Ishikawa (cell line): ENCODE measurements around the gene BBS10.

ENCODE experiments used
- CEBPB ChIP-seq: IDR thresholded peaks from 2 replicates; pipeline ENCODE4 v1.6.1; 2012
- CREB1 ChIP-seq: IDR thresholded peaks from 2 replicates; pipeline ENCODE4 v1.6.1; 2012; ENCODE audit warnings: low read depth
- EGR1 ChIP-seq: IDR thresholded peaks from 2 replicates; pipeline ENCODE4 v1.6.1; 2012
- EP300 ChIP-seq: IDR thresholded peaks from 2 replicates; pipeline ENCODE4 v1.6.1; 2012; ENCODE audit warnings: borderline replicate concordance
- FOXM1 ChIP-seq: IDR thresholded peaks from 2 replicates; pipeline ENCODE4 v1.6.1; 2012; ENCODE audit warnings: low read depth, borderline replicate concordance
- NFIC ChIP-seq: IDR thresholded peaks from 2 replicates; pipeline ENCODE4 v1.6.1; 2012
- RAD21 ChIP-seq: IDR thresholded peaks from 2 replicates; pipeline ENCODE4 v1.6.1; 2012; ENCODE audit warnings: low read depth
- TAF1 ChIP-seq: IDR thresholded peaks from 2 replicates; pipeline ENCODE4 v1.6.1; 2012; ENCODE audit warnings: low read depth, mild to moderate bottlenecking
- TCF12 ChIP-seq: IDR thresholded peaks from 2 replicates; pipeline ENCODE4 v1.6.1; 2012; ENCODE audit warnings: low read depth
- TEAD4 ChIP-seq: IDR thresholded peaks from 2 replicates; pipeline ENCODE4 v1.6.1; 2012
- USF1 ChIP-seq: IDR thresholded peaks from 2 replicates; pipeline ENCODE4 v1.6.1; 2012
- YY1 ChIP-seq: IDR thresholded peaks from 2 replicates; pipeline ENCODE4 v1.6.1; 2012; ENCODE audit warnings: low read depth
- ZBTB7A ChIP-seq: IDR thresholded peaks from 2 replicates; pipeline ENCODE4 v1.6.1; 2012; ENCODE audit warnings: low read depth
- TF ChIP-seq, protein P1 (sequence below): IDR thresholded peaks from 2 replicates; pipeline ENCODE4 v1.6.1; 2012; ENCODE audit warnings: low read depth, mild to moderate bottlenecking
- TF ChIP-seq, protein P2 (sequence below): IDR thresholded peaks from 2 replicates; pipeline ENCODE4 v1.6.1; 2012

Gene BBS10

DNA sequence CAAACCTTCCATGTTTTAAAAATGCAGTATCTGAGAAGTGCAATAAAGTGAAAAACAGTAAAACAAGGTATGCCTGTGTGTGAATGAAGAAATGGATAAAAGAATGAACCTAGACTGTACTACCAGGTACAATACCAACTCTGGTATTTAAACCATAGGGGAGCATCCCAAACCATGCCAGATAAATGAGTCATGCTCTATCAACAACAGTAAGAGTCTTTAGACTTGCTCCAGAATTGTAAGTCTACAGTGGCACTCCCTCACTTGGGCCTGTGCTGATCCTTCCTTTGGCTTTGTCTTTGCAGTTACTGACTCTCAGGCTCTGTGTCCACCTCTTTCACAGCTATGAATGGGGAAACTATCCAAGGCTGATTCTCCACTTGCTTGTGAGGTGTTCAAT is 38.1 kb downstream of the BBS10 start:
- TF ChIP-seq FOXM1 (no peak), NFIC (no peak), ZBTB7A (no peak), CEBPB (no peak)

DNA sequence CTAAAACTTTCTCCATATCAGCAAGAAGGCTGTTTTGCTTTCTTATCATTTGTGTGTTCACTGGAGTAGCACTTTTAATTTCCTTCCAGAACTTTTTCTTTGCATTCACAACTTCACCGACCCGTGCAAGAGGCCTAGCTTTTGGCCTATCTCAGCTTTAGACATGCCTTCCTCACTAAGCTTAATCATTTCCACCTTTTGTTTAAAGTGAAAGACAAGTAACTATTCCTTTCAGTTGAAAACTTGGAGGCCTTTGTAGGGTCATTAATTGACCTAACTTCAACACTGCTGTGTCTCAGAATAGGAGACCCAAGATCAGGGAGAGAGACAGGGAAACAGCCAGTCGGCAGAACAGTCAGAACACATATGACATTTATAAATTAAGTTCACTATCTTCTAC is 39.3 kb downstream of the BBS10 start:
- TF ChIP-seq FOXM1 (no peak), USF1 (no peak), TAF1 (no peak), TCF12 (no peak), EGR1 (no peak), TEAD4 (no peak), RAD21 (no peak), YY1 (no peak), CREB1 (no peak)

GRCh38 chr12:76307083-76307482 is 41.1 kb downstream of the BBS10 start:
- TF ChIP-seq TCF12 (no peak), NFIC (no peak), YY1 (no peak), CEBPB (no peak)
- TF ChIP-seq, protein P1, sequence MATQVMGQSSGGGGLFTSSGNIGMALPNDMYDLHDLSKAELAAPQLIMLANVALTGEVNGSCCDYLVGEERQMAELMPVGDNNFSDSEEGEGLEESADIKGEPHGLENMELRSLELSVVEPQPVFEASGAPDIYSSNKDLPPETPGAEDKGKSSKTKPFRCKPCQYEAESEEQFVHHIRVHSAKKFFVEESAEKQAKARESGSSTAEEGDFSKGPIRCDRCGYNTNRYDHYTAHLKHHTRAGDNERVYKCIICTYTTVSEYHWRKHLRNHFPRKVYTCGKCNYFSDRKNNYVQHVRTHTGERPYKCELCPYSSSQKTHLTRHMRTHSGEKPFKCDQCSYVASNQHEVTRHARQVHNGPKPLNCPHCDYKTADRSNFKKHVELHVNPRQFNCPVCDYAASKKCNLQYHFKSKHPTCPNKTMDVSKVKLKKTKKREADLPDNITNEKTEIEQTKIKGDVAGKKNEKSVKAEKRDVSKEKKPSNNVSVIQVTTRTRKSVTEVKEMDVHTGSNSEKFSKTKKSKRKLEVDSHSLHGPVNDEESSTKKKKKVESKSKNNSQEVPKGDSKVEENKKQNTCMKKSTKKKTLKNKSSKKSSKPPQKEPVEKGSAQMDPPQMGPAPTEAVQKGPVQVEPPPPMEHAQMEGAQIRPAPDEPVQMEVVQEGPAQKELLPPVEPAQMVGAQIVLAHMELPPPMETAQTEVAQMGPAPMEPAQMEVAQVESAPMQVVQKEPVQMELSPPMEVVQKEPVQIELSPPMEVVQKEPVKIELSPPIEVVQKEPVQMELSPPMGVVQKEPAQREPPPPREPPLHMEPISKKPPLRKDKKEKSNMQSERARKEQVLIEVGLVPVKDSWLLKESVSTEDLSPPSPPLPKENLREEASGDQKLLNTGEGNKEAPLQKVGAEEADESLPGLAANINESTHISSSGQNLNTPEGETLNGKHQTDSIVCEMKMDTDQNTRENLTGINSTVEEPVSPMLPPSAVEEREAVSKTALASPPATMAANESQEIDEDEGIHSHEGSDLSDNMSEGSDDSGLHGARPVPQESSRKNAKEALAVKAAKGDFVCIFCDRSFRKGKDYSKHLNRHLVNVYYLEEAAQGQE, result no peak

DNA sequence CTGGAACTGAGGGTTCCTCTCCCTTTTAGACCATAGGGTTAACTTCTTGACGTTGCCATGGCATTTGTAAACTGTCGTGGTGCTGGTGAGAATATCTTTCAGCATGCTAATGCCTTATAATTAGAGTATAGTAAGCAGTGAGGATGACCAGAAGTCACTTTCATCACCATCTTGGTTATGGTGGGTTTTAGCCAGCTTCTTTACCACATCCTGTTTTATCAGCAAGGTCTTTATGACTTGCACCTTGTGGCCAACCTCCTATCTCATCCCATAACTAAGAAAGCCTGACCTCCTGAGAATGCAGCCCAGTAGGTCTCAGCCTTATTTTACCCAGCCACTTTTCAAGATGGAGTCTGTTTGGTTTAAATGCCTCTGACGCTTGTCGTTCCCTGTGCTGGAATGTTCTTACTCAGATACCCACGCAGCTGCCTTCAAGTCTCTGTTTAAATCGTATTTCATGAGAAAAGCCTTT is 44.2 kb downstream of the BBS10 start:
- TF ChIP-seq TEAD4 (no peak), TAF1 (no peak), ZBTB7A (no peak)

DNA sequence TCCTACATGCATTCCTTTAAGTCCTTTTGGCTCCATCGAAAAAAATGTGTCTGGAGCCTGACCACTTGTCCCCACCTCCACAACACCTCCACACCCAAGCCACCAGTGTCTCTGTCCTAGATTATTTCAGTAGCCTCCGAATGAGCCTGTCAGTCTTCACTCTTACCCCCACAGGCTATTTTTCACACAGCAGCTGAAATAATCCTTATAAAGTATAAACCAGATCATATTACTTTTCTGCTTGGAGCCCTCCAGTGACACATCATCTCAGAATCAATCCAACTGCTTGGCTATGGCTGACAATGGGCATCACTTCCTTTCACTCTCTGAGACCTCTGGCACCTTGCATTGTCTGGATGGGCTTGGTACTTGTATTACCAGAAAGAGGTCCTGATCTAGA is 44.9 kb downstream of the BBS10 start:
- no peak for TF ChIP-seq CEBPB
- no peak for TF ChIP-seq EP300
- no peak for TF ChIP-seq USF1
- TF ChIP-seq, protein P1, result no peak
- TF ChIP-seq YY1, result no peak
- TF ChIP-seq ZBTB7A, result no peak
- TF ChIP-seq RAD21, result no peak
- TF ChIP-seq NFIC, result no peak
- no peak for TF ChIP-seq TCF12
- no peak for TF ChIP-seq FOXM1
- no peak for TF ChIP-seq CREB1
- no peak for TF ChIP-seq EGR1
- TF ChIP-seq, protein P2, sequence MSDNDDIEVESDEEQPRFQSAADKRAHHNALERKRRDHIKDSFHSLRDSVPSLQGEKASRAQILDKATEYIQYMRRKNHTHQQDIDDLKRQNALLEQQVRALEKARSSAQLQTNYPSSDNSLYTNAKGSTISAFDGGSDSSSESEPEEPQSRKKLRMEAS, result no peak
- TF ChIP-seq TAF1, result no peak
- TF ChIP-seq TEAD4, result no peak

- TF ChIP-seq CREB1 (no peak), RAD21 (no peak), USF1 (no peak), ZBTB7A (no peak), FOXM1 (no peak), TEAD4 (no peak), TAF1 (no peak), CEBPB (no peak)
- TF ChIP-seq, protein P1, result no peak
- TF ChIP-seq, protein P2, result no peak
These were observed 47.9 kb downstream of the BBS10 start for GRCh38 chr12:76300297-76300665.
